Chondrocyte (in vitro differentiated cells): Measurements from ENCODE around the gene GALNT9. TPM values are rescaled to one million over a fixed set of nuclear protein-coding genes. Genes with fewer than 3 reads are reported as not detected.
A peak's percentile ranks its signal among the peaks of the same experiment; 100 is the strongest.

ENCODE experiments used
- DNase-seq: peaks from one replicate; pipeline ENCODE4 v3.0.0; 2021; ENCODE audit warnings: mixed read lengths, low spot score
- H3K27ac Mint-ChIP-seq: one replicate; pipeline ENCODE4 v1.8.0; 2021; ENCODE audit warnings: mild to moderate bottlenecking, moderate library complexity, mixed read lengths; ENCODE audit not compliant: unreplicated experiment
- H3K27me3 Mint-ChIP-seq: 2 replicates; pipeline ENCODE4 v1.8.0; 2021; ENCODE audit warnings: low read depth, mixed read lengths
- H3K36me3 Mint-ChIP-seq: 2 replicates; pipeline ENCODE4 v1.8.0; 2021; ENCODE audit warnings: low read depth, mixed read lengths
- H3K4me1 Mint-ChIP-seq: 2 replicates; pipeline ENCODE4 v1.8.0; 2021; ENCODE audit warnings: low read depth, mild to moderate bottlenecking, mixed read lengths
- H3K4me3 Mint-ChIP-seq: one replicate; pipeline ENCODE4 v1.8.0; 2021; ENCODE audit warnings: mild to moderate bottlenecking, moderate library complexity, mixed read lengths; ENCODE audit not compliant: unreplicated experiment
- H3K9me3 Mint-ChIP-seq: 2 replicates; pipeline ENCODE4 v1.8.0; 2021; ENCODE audit warnings: low read depth, mixed read lengths
- CTCF ChIP-seq: fragments of 200-600 bp; sonication (generic); IDR thresholded peaks from 2 replicates; pipeline ENCODE4 v1.5.0; 2021; ENCODE audit warnings: antibody characterized with exemption, mild to moderate bottlenecking, moderate library complexity
- total RNA-seq: library from RNA; stranded (reverse); gene quantifications from 3 replicates; pipeline ENCODE4 v1.2.1, GENCODE V29; 2021

Gene GALNT9
- total RNA-seq, 1 donor from 2014 or later = not detected

- peaks cover 6% of the 10 kb centered on the region for H3K27me3 Mint-ChIP-seq
- H3K27ac Mint-ChIP-seq = no peak overlapping the region
- no peak overlapping the region for H3K4me3 Mint-ChIP-seq
- no peaks in the 10 kb centered on the region for H3K36me3 Mint-ChIP-seq
- H3K9me3 Mint-ChIP-seq = no peaks in the 10 kb centered on the region
- peak; percentile 2 for DNase-seq
- peaks cover 10% of the 10 kb centered on the region for H3K4me1 Mint-ChIP-seq
- TF ChIP-seq CTCF = no peak
Observed at GRCh38 chr12:132157733-132158409, 171.5 kb downstream of the GALNT9 start.

GRCh38 chr12:132156573-132157325 lies 172.6 kb downstream of the GALNT9 start:
- H3K9me3 Mint-ChIP-seq = no peaks in the 10 kb centered on the region
- H3K36me3 Mint-ChIP-seq = no peaks in the 10 kb centered on the region

GRCh38 chr12:132155771-132156572 lies 173.4 kb downstream of the GALNT9 start:
- Mint-ChIP-seq H3K4me3 (no peak overlapping the region), H3K36me3 (no peaks in the 10 kb centered on the region), H3K9me3 (no peaks in the 10 kb centered on the region), H3K4me1 (no peaks in the 10 kb centered on the region), H3K27ac (no peak overlapping the region), H3K27me3 (peaks cover 3% of the 10 kb centered on the region)
- DNase-seq = peak; percentile 5
- TF ChIP-seq CTCF = no peak

More at GRCh38 chr12:132156573-132157325, 172.6 kb downstream of the GALNT9 start:
- Mint-ChIP-seq H3K27ac (no peak overlapping the region), H3K27me3 (peaks cover 3% of the 10 kb centered on the region), H3K4me1 (no peaks in the 10 kb centered on the region), H3K4me3 (no peak overlapping the region)
- DNase-seq = no peak
- TF ChIP-seq CTCF = no peak

- peak; percentile 87 for DNase-seq
- Mint-ChIP-seq H3K4me1 (no peaks in the 10 kb centered on the region), H3K4me3 (no peak overlapping the region), H3K9me3 (no peaks in the 10 kb centered on the region), H3K27me3 (peaks cover 2% of the 10 kb centered on the region), H3K27ac (no peak overlapping the region), H3K36me3 (no peaks in the 10 kb centered on the region)
- TF ChIP-seq CTCF = no peak
Observed at GRCh38 chr12:132154941-132155770, 174.2 kb downstream of the GALNT9 start.
